H1 (cell line): ENCODE measurements around the gene DPPA5. TPM values are rescaled to one million over a fixed set of nuclear protein-coding genes. Genes with fewer than 3 reads are reported as not detected.

Experiments used
- CTCF ChIA-PET: fragments of 300-600 bp; sonication (Branson Sonifier 250); formaldehyde crosslinking; loops from one replicate; lab custom pipeline; 2021; ENCODE audit not compliant: partially characterized antibody; lab: Charles Lee
- POLR2A ChIA-PET: fragments of 300-600 bp; sonication (Branson Sonifier 250); formaldehyde crosslinking; loops from one replicate; lab custom pipeline; 2021; ENCODE audit warnings: inconsistent platforms; ENCODE audit not compliant: partially characterized antibody; lab: Charles Lee
- DNase-seq, 2 experiments: peaks; one replicate each; pipeline versions ENCODE4 v3.0.0 to v3.0.0-alpha.2; 2010 to 2022; ENCODE audit warnings: low spot score in 2 of 2, low read depth in 1 of 2, mixed read lengths in 1 of 2
- FAIRE-seq: peaks from 2 replicates; lab custom pipeline; 2011; peaks lifted over from hg19 to GRCh38; lab: Jason Lieb, UNC
- H2AFZ ChIP-seq: 2 replicates; pipeline ENCODE4 v1.8.1; 2012; ENCODE audit warnings: low read length, inconsistent platforms
- H2AK5ac ChIP-seq: 2 replicates; pipeline ENCODE4 v1.6.1; 2013; ENCODE audit warnings: low read depth, low read length
- H2BK120ac ChIP-seq: replicated peaks from 2 replicates; pipeline ENCODE3; 2013; ENCODE audit warnings: low read depth, low read length, inconsistent platforms
- H2BK12ac ChIP-seq: 2 replicates; pipeline ENCODE4 v1.6.1; 2013; ENCODE audit warnings: low read depth, low read length
- H2BK15ac ChIP-seq: 2 replicates; pipeline ENCODE4 v1.6.1; 2013; ENCODE audit warnings: low read length
- H2BK20ac ChIP-seq: 2 replicates; pipeline ENCODE4 v1.6.1; 2013; ENCODE audit warnings: low read length
- H2BK5ac ChIP-seq: 2 replicates; pipeline ENCODE4 v1.6.1; 2013; ENCODE audit warnings: low read depth, low read length
- H3K14ac ChIP-seq: 2 replicates; pipeline ENCODE4 v1.6.1; 2013; ENCODE audit warnings: inconsistent platforms; ENCODE audit not compliant: insufficient read length
- H3K18ac ChIP-seq: 2 replicates; pipeline ENCODE4 v1.6.1; 2013; ENCODE audit warnings: low read length; ENCODE audit errors: extremely low read depth
- H3K23ac ChIP-seq: 2 replicates; pipeline ENCODE4 v1.6.1; 2013; ENCODE audit warnings: inconsistent platforms; ENCODE audit not compliant: insufficient read length
- H3K23me2 ChIP-seq: 2 replicates; pipeline ENCODE4 v1.6.1; 2013; ENCODE audit warnings: low read depth, low read length
- H3K27ac ChIP-seq: 2 replicates; pipeline ENCODE4 v1.6.1; 2011; ENCODE audit warnings: low read depth, low read length, inconsistent platforms
- H3K27me3 ChIP-seq, 4 experiments: replicated peaks in 1 of 4; 1 replicate in 1 of 4; 2 replicates in 3 of 4; pipeline versions ENCODE4 v1.6.1 to v1.8.1; 2011 to 2013; ENCODE audit warnings: low read length in 3 of 4, mild to moderate bottlenecking in 3 of 4, inconsistent platforms in 2 of 4, mixed read lengths in 2 of 4, moderate library complexity in 1 of 4; ENCODE audit not compliant: control insufficient read depth in 3 of 4, insufficient read depth in 3 of 4; ENCODE audit errors: extremely low read depth in 1 of 4
- H3K36me3 ChIP-seq, 4 experiments: 2 replicates each; pipeline versions ENCODE4 v1.6.1 to v1.8.1; 2011 to 2013; ENCODE audit warnings: mild to moderate bottlenecking in 4 of 4, low read length in 3 of 4, moderate library complexity in 2 of 4, control low read depth in 1 of 4, inconsistent platforms in 1 of 4; ENCODE audit not compliant: insufficient read depth in 4 of 4, control insufficient read depth in 2 of 4
- H3K4ac ChIP-seq: replicated peaks from 2 replicates; pipeline ENCODE3; 2013; ENCODE audit warnings: low read length, low read depth, mixed read lengths, inconsistent platforms; ENCODE audit not compliant: insufficient read length
- H3K4me1 ChIP-seq, 4 experiments: replicated peaks in 1 of 4; 1 replicate in 1 of 4; 2 replicates in 3 of 4; pipeline versions ENCODE4 v1.6.1 to v1.8.1; 2011 to 2013; ENCODE audit warnings: low read length in 3 of 4, inconsistent platforms in 2 of 4, mixed read lengths in 1 of 4; ENCODE audit not compliant: insufficient read depth in 4 of 4, control insufficient read depth in 3 of 4
- H3K4me2 ChIP-seq, 2 experiments: 2 replicates each; pipeline versions ENCODE4 v1.6.1 to v1.8.1; 2011 to 2013; ENCODE audit warnings: low read depth in 2 of 2, low read length in 2 of 2, control low read depth in 1 of 2, inconsistent platforms in 1 of 2, mild to moderate bottlenecking in 1 of 2; ENCODE audit not compliant: insufficient read depth in 1 of 2
- H3K4me3 ChIP-seq, 4 experiments: fragments of 200-600, 300-600 bp in 1 of 4; sonication (generic), shearing (Covaris generic), sonication (Bioruptor Twin) in 1 of 4; 2 replicates each; pipeline versions ENCODE4 v1.5.1 to v1.8.1; 2011 to 2016; ENCODE audit warnings: low read length in 4 of 4, low read depth in 3 of 4, control low read depth in 2 of 4, inconsistent platforms in 2 of 4, mild to moderate bottlenecking in 2 of 4, mixed read lengths in 1 of 4, moderate library complexity in 1 of 4; ENCODE audit not compliant: insufficient read depth in 2 of 4; ENCODE audit errors: extremely low read depth in 1 of 4
- H3K56ac ChIP-seq: replicated peaks from 2 replicates; pipeline ENCODE3; 2013; ENCODE audit warnings: low read depth, mild to moderate bottlenecking, mixed read lengths, low read length, inconsistent platforms; ENCODE audit not compliant: insufficient read length
- H3K79me1 ChIP-seq: 2 replicates; pipeline ENCODE4 v1.6.1; 2013; ENCODE audit warnings: low read depth, low read length, control low read depth
- H3K79me2 ChIP-seq, 2 experiments: 2 replicates each; pipeline versions ENCODE4 v1.6.1 to v1.8.1; 2012 to 2013; ENCODE audit warnings: low read length in 2 of 2, mild to moderate bottlenecking in 2 of 2, inconsistent platforms in 1 of 2; ENCODE audit not compliant: insufficient read depth in 2 of 2, control insufficient read depth in 1 of 2
- H3K9ac ChIP-seq, 4 experiments: replicated peaks in 1 of 4; 1 replicate in 1 of 4; 2 replicates in 3 of 4; pipeline versions ENCODE4 v1.6.1 to v1.8.1; 2011 to 2013; ENCODE audit warnings: low read depth in 3 of 4, low read length in 3 of 4, control low read depth in 2 of 4, mild to moderate bottlenecking in 2 of 4, moderate library complexity in 2 of 4, inconsistent platforms in 1 of 4; ENCODE audit errors: extremely low read depth in 1 of 4
- H3K9me3 ChIP-seq, 2 experiments: 2 replicates each; pipeline versions ENCODE4 v1.6.1 to v1.8.1; 2012 to 2013; ENCODE audit warnings: mild to moderate bottlenecking in 2 of 2, moderate library complexity in 2 of 2, control low read depth in 1 of 2, inconsistent platforms in 1 of 2, low read depth in 1 of 2, low read length in 1 of 2, mixed read lengths in 1 of 2; ENCODE audit not compliant: insufficient read depth in 2 of 2
- H4K20me1 ChIP-seq, 2 experiments: replicated peaks in 1 of 2; 2 replicates each; pipeline versions ENCODE3 to v1.8.1; 2011 to 2013; ENCODE audit warnings: inconsistent platforms in 2 of 2, low read length in 2 of 2, mild to moderate bottlenecking in 1 of 2; ENCODE audit not compliant: insufficient read depth in 2 of 2, control insufficient read depth in 1 of 2
- H4K5ac ChIP-seq: 2 replicates; pipeline ENCODE4 v1.6.1; 2013; ENCODE audit warnings: low read length, low read depth, mixed read lengths, inconsistent platforms; ENCODE audit not compliant: insufficient read length
- H4K8ac ChIP-seq: 2 replicates; pipeline ENCODE4 v1.8.0; 2013; ENCODE audit warnings: mild to moderate bottlenecking, moderate library complexity, low read length, inconsistent platforms; ENCODE audit not compliant: insufficient read depth; ENCODE audit errors: extremely low read depth
- H4K91ac ChIP-seq: replicated peaks from 2 replicates; pipeline ENCODE3; 2013; ENCODE audit warnings: low read length, mixed read lengths, inconsistent platforms; ENCODE audit not compliant: insufficient read length
- NANOG ChIP-seq: IDR thresholded peaks from 2 replicates; pipeline ENCODE4 v1.6.1; 2011; ENCODE audit warnings: low read length, low read depth, mild to moderate bottlenecking, inconsistent platforms; ENCODE audit not compliant: insufficient read depth, poor library complexity, severe bottlenecking
- POLR2AphosphoS5 ChIP-seq: IDR thresholded peaks from 2 replicates; pipeline ENCODE4 v1.6.1; 2011; ENCODE audit warnings: low read depth, low read length
- TCF12 ChIP-seq: IDR thresholded peaks from 2 replicates; pipeline ENCODE4 v1.6.1; 2011; ENCODE audit warnings: low read depth, mild to moderate bottlenecking, low read length
- WGBS, 2 experiments: shearing (Covaris generic) in 1 of 2; methylation state at CpG; one replicate each; pipeline versions ENCODE4 v1.1.6 to v1.1.7; 2013 to 2015; ENCODE audit warnings: low lambda C conversion rate in 2 of 2, mixed read lengths in 2 of 2, inconsistent platforms in 1 of 2, low coverage in 1 of 2, missing lambda C conversion rate in 1 of 2; ENCODE audit not compliant: insufficient replicate concordance in 2 of 2, insufficient coverage in 1 of 2, insufficient read length in 1 of 2; ENCODE audit errors: extremely low coverage in 1 of 2, missing lambda C conversion rate in 1 of 2; 5-methylcytosine and 5-hydroxymethylcytosine counted together
- polyA plus RNA-seq, 7 experiments: library from polyadenylated mRNA; depleted of rRNA in 3 of 7; stranded (reverse) in 5 of 7; unstranded in 2 of 7; fragments of >200 nt in 5 of 7; fragments of 200-250 nt in 2 of 7; gene quantifications; 1 replicate in 5 of 7; 2 replicates in 1 of 7; 4 replicates in 1 of 7; pipeline versions ENCODE4 v1.2.1 to v1.2.3, GENCODE V29; 2011 to 2013; ENCODE audit warnings: missing spikeins in 2 of 7, mixed read lengths in 2 of 7
- total RNA-seq: library from RNA; stranded (reverse); fragmentation: NEBNext Ultra II Directional; extraction: Animal tissue kit (Norgen Biotek cat#: 25700); gene quantifications from 2 replicates; pipeline ENCODE4 v1.2.1, GENCODE V29; 2021

The DPPA5 gene
- total and polyA plus RNA-seq, 2 of the 8 experiments (the other 6 are each of a cell fraction or from before 2014, with no cell fraction given), result 2.0 to 2.9 TPM

- peaks cover 0 to 4% of the 10 kb centered on the region in 2 experiments; a peak in 1 of 4 replicates for H3K9me3 ChIP-seq
- H3K79me1 ChIP-seq, result no peaks in the 10 kb centered on the region
- CTCF ChIA-PET, result interaction anchor here (0.9 to 4.9 kb wide), 2 partner anchors 62 to 104 kb away, joined by 3 to 40 read pairs; no protein-coding TSS in a partner anchor
- TF ChIP-seq POLR2AphosphoS5 (0 out of 2 replicates have a peak, but pooled peaks have one; percentile 28), NANOG (no peak), TCF12 (peak; percentile 97)
- TF ChIP-seq, all 59 proteins: peak for 2
- no peak overlapping the region for H2BK12ac ChIP-seq
- H3K14ac ChIP-seq, result no peak overlapping the region
- DNase-seq (peak in 1 of 2 experiments; percentile 47), FAIRE-seq (no peak)
- H3K9ac ChIP-seq, result no peak overlapping the region
- H2AFZ ChIP-seq, result no peak overlapping the region
- H3K4me3 ChIP-seq, result no peak overlapping the region
- H3K36me3 ChIP-seq, result no peaks in the 10 kb centered on the region
- peaks cover 0 to 6% (median 0%) of the 10 kb centered on the region in 4 experiments; a peak in 4 of 7 replicates for H3K4me1 ChIP-seq
- H4K8ac ChIP-seq, result no peak overlapping the region
- no peak overlapping the region for H3K27ac ChIP-seq
- H4K91ac ChIP-seq, result no peak overlapping the region
- no peak overlapping the region for H2BK15ac ChIP-seq
- peak overlapping the region in 1 of 2 experiments; percentile 28; a peak in 1 of 4 replicates for H3K4me2 ChIP-seq
- no peaks in the 10 kb centered on the region for H4K20me1 ChIP-seq
- H3K23me2 ChIP-seq, result 0 out of 2 replicates have a peak, but pooled peaks cover 1% of the 10 kb centered on the region
- no peak overlapping the region for H2BK20ac ChIP-seq
- H3K23ac ChIP-seq, result no peak overlapping the region
- H2BK5ac ChIP-seq, result no peak overlapping the region
- WGBS, 2 experiments, result 68% methylated on average over 10 of the region's 10 CpGs; no CpG with 5 or more reads in 1 of the 2 experiments
- POLR2A ChIA-PET, result interaction anchor here (1.1 to 2.3 kb wide), 2 partner anchors 41 to 65 kb away, joined by 5 to 13 read pairs; no protein-coding TSS in a partner anchor
- H3K56ac ChIP-seq, result no peak overlapping the region
- H3K79me2 ChIP-seq, result no peaks in the 10 kb centered on the region
- H2BK120ac ChIP-seq, result no peak overlapping the region
- H3K18ac ChIP-seq, result no peak overlapping the region
- H4K5ac ChIP-seq, result no peak overlapping the region
- no peak overlapping the region for H2AK5ac ChIP-seq
- no peak overlapping the region for H3K4ac ChIP-seq
- H3K27me3 ChIP-seq, result no peaks in the 10 kb centered on the region
Measured at GRCh38 chr6:73389854-73390253, 35.8 kb upstream of the DPPA5 start.
